GM12891 (cell line): ENCODE data around the gene GMFB.

Source experiments
- POLR2A ChIP-seq: IDR thresholded peaks from 2 replicates; pipeline ENCODE4 v1.6.1; 2011; ENCODE audit warnings: low read depth, low read length, control low read depth
- TAF1 ChIP-seq: IDR thresholded peaks from 2 replicates; pipeline ENCODE4 v1.6.1; 2011; ENCODE audit warnings: low read depth, low read length, control low read depth

- TF ChIP-seq POLR2A = no peak
- TF ChIP-seq TAF1 = no peak
Observed at GRCh38 chr14:54427871-54428270, 60.9 kb downstream of the GMFB start.
